ENCODE data around the gene ZNF554. TPM values are rescaled to one million over a fixed set of nuclear protein-coding genes. Genes with fewer than 3 reads are reported as not detected.
"Not testable (repeated sequence)": the region's sequence is repeated elsewhere in the genome, so short reads cannot be mapped to it uniquely, and the experiment has no call there.

Gene ZNF554
- total RNA-seq, 4 donors from 2014 or later, result 2.1 to 15.8 (median 5.0) TPM

GRCh38 chr19:2791440-2791839 is 28.2 kb upstream of the ZNF554 start:
- Histone ChIP-seq H3K27ac (no peak overlapping the region), H3K9me3 (no peaks in the 10 kb centered on the region), H3K4me3 (no peak overlapping the region), H3K36me3 (no peaks in the 10 kb centered on the region), H3K4me1 (no peaks in the 10 kb centered on the region), H3K27me3 (no peaks in the 10 kb centered on the region)
- no peak for TF ChIP-seq CTCF (IDR thresholded peaks at IDR 0.05)
- TF ChIP-seq POLR2A (IDR thresholded peaks at IDR 0.05), result no peak
- DNase-seq, result no peak
- intact Hi-C loops (cut with DNase I; ENCODE audit: low total_unique reads), result no loop called here

- intact Hi-C loops (cut with DNase I; ENCODE audit: low total_unique reads), result no loop called here
- H3K27me3 ChIP-seq, result no peaks in the 10 kb centered on the region
- H3K4me3 ChIP-seq, result no peak overlapping the region
- no peak overlapping the region for H3K27ac ChIP-seq
- no peaks in the 10 kb centered on the region for H3K9me3 ChIP-seq
- no peaks in the 10 kb centered on the region for H3K36me3 ChIP-seq
- TF ChIP-seq POLR2A (IDR thresholded peaks at IDR 0.05) (no peak), CTCF (IDR thresholded peaks at IDR 0.05) (no peak)
- DNase-seq, result no peak
- H3K4me1 ChIP-seq, result no peaks in the 10 kb centered on the region
Measured at GRCh38 chr19:2791876-2792275, 27.8 kb upstream of the ZNF554 start.

GRCh38 chr19:2792666-2793065 is 27.0 kb upstream of the ZNF554 start:
- H3K27me3 ChIP-seq; H3K9me3 ChIP-seq; H3K4me1 ChIP-seq; DNase-seq; H3K4me3 ChIP-seq; H3K27ac ChIP-seq; H3K36me3 ChIP-seq; intact Hi-C loops (cut with DNase I; ENCODE audit: low total_unique reads): not testable (repeated sequence)

GRCh38 chr19:2793126-2793525 is 26.5 kb upstream of the ZNF554 start:
- intact Hi-C loops (cut with DNase I; ENCODE audit: low total_unique reads), result no loop called here
- TF ChIP-seq CTCF (IDR thresholded peaks at IDR 0.05) (no peak), POLR2A (IDR thresholded peaks at IDR 0.05) (no peak)
- Histone ChIP-seq H3K36me3 (no peaks in the 10 kb centered on the region), H3K27ac (no peak overlapping the region), H3K27me3 (no peaks in the 10 kb centered on the region), H3K4me3 (no peak overlapping the region), H3K4me1 (no peaks in the 10 kb centered on the region), H3K9me3 (no peaks in the 10 kb centered on the region)
- no peak for DNase-seq

- intact Hi-C loops (cut with DNase I; ENCODE audit: low total_unique reads), result no loop called here
- no peaks in the 10 kb centered on the region for H3K9me3 ChIP-seq
- H3K27me3 ChIP-seq, result no peaks in the 10 kb centered on the region
- TF ChIP-seq CTCF (IDR thresholded peaks at IDR 0.05), result no peak
- no peak for TF ChIP-seq POLR2A (IDR thresholded peaks at IDR 0.05)
- H3K27ac ChIP-seq, result no peak overlapping the region
- H3K4me1 ChIP-seq, result no peaks in the 10 kb centered on the region
- H3K36me3 ChIP-seq, result no peaks in the 10 kb centered on the region
- H3K4me3 ChIP-seq, result no peak overlapping the region
- no peak for DNase-seq
Measured at GRCh38 chr19:2793577-2793976, 26.1 kb upstream of the ZNF554 start.
